Measurements from ENCODE around the gene TBL1XR1.

Gene TBL1XR1

DNA sequence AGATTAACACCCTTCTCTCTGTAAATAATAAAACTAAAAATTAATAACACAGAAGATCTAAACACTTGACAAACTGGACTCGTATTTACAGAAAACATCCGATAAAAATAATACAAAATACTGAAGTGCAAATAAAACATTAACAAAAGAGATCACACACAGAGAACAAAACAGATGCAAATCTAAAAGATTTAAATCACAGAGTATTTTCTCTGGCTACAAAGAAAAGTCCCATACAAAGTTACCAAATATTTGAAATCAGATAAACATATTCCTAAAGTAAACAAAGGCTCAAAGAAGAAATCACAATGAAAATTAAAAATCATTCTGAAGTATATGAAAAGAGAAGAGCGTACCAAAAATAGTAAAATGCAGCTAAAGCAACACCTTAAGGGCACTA is 42.5 kb downstream of the TBL1XR1 start:
- Histone ChIP-seq H3K9ac (ENCODE audit: low read length in 2 of 2) (no peak overlapping the region), H3K27me3 (ENCODE audit: control insufficient read depth in 1 of 2, insufficient read depth in 2 of 2, low read length in 2 of 2) (no peaks in the 10 kb centered on the region), H3K4me1 (ENCODE audit: control insufficient read depth, insufficient read depth, low read length) (peaks cover 4% of the 10 kb centered on the region), H3K36me3 (ENCODE audit: control insufficient read depth in 2 of 2, insufficient read depth in 2 of 2, low read length in 2 of 2) (no peaks in the 10 kb centered on the region), H3K9me3 (ENCODE audit: control insufficient read depth in 2 of 2, low read length in 2 of 2) (no peaks in the 10 kb centered on the region), H3K27ac (ENCODE audit: low read length) (no peak overlapping the region), H3K4me3 (ENCODE audit: low read length in 2 of 2) (no peak overlapping the region)

DNA sequence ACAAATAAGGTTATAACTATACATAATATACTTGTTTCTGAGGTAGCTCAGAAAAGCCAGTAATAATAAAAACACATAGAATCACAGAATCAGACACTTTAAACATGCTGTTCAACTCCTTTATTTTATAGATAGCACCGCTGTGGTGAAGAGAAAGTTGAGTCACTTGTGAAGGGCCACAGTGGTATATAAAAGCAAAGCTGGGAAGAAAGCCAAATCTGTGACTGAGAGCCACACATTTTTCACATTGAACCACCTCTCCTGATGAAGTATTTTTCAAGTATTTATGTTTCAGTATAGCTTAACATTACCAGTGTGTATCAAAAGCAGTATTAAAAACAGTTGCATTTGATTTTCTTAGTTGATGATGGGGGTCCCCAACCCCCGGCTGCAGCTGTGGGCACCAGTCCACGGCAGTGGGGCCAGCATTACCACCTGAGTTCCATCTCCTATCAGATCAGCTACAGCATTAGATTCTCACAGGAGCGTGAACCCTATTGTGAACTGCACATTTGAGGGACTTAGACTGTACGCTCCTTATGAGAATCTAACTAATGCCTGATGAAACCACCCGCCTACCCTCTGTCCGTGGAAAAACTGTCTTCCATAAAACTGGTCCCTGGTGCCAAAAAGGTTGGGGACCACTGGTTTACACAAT is 46.2 kb downstream of the TBL1XR1 start:
- peaks cover 4% of the 10 kb centered on the region for H3K4me1 ChIP-seq (ENCODE audit: control insufficient read depth, insufficient read depth, low read length)

DNA sequence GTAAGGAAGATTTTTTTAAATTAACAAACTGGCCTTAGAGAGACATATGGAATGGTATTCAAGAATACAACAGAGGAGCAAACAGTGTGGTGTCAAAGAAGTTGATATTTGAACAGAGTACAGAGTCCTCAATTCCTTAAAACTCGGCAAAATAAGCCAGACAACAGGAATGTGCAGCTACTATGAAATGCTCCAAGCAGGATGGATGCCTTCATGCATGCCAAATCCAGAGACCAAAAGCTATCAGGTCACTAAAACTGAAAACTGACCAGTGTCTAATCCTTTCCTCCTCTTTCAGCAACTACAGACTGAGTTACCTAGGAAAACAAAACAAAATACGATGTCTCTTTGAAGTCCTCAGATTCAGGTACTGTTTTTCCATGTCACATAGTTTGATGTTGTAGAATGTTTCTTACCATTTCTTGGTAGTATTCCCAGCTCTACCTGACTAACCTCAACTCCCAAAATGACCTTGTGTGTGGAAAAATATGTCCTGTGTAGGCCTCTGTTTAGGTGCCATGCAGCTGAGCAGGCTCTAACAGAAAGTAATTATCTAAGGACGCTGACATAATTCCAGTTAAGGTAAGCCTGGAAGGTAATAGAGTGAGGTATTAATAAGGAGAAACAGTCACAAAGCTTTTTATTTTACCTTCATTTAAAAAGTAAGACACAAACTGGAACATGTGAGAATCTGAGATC is 46.9 kb downstream of the TBL1XR1 start:
- peaks cover 4% of the 10 kb centered on the region for H3K4me1 ChIP-seq (ENCODE audit: control insufficient read depth, insufficient read depth, low read length)
- no peak overlapping the region for H3K9ac ChIP-seq (ENCODE audit: low read length in 2 of 2)
- no peak overlapping the region for H3K27ac ChIP-seq (ENCODE audit: low read length)

More for the DNA sequence above, 46.2 kb downstream of the TBL1XR1 start:
- H3K4me3 ChIP-seq (ENCODE audit: low read length in 2 of 2): no peak overlapping the region
- no peak overlapping the region for H3K9ac ChIP-seq (ENCODE audit: low read length in 2 of 2)
- H3K9me3 ChIP-seq (ENCODE audit: control insufficient read depth in 2 of 2, low read length in 2 of 2): no peaks in the 10 kb centered on the region
- H3K36me3 ChIP-seq (ENCODE audit: control insufficient read depth in 2 of 2, insufficient read depth in 2 of 2, low read length in 2 of 2): no peaks in the 10 kb centered on the region
- no peak overlapping the region for H3K27ac ChIP-seq (ENCODE audit: low read length)
- no peaks in the 10 kb centered on the region for H3K27me3 ChIP-seq (ENCODE audit: control insufficient read depth in 1 of 2, insufficient read depth in 2 of 2, low read length in 2 of 2)

DNA sequence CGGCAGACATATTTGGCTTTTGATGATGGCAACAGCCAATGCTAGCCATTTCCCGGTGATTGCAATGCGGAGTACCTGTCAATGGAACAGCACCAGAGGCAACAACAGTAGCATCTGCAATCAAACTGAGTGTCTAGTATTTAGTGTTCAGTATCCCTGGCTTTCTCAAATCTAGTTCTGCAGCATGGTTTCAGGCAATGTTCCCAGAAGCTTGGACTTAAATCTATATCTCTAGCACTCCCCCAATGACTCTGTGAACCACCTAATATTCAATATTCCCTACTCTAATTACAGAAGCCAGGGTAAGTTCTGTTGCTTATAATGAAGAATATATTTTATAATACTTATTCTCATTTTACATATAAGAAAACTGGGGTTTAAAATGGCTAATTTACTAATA is 48.2 kb downstream of the TBL1XR1 start:
- Histone ChIP-seq H3K36me3 (ENCODE audit: control insufficient read depth in 2 of 2, insufficient read depth in 2 of 2, low read length in 2 of 2) (no peaks in the 10 kb centered on the region), H3K27ac (ENCODE audit: low read length) (no peak overlapping the region), H3K4me1 (ENCODE audit: control insufficient read depth, insufficient read depth, low read length) (peaks cover 4% of the 10 kb centered on the region), H3K27me3 (ENCODE audit: control insufficient read depth in 1 of 2, insufficient read depth in 2 of 2, low read length in 2 of 2) (no peaks in the 10 kb centered on the region), H3K4me3 (ENCODE audit: low read length in 2 of 2) (no peak overlapping the region), H3K9me3 (ENCODE audit: control insufficient read depth in 2 of 2, low read length in 2 of 2) (no peaks in the 10 kb centered on the region), H3K9ac (ENCODE audit: low read length in 2 of 2) (no peak overlapping the region)

More for the DNA sequence above, 46.9 kb downstream of the TBL1XR1 start:
- Histone ChIP-seq H3K4me3 (ENCODE audit: low read length in 2 of 2) (peak overlapping the region in 1 of 2 donors; percentile 8), H3K27me3 (ENCODE audit: control insufficient read depth in 1 of 2, insufficient read depth in 2 of 2, low read length in 2 of 2) (no peaks in the 10 kb centered on the region), H3K9me3 (ENCODE audit: control insufficient read depth in 2 of 2, low read length in 2 of 2) (no peaks in the 10 kb centered on the region), H3K36me3 (ENCODE audit: control insufficient read depth in 2 of 2, insufficient read depth in 2 of 2, low read length in 2 of 2) (no peaks in the 10 kb centered on the region)

DNA sequence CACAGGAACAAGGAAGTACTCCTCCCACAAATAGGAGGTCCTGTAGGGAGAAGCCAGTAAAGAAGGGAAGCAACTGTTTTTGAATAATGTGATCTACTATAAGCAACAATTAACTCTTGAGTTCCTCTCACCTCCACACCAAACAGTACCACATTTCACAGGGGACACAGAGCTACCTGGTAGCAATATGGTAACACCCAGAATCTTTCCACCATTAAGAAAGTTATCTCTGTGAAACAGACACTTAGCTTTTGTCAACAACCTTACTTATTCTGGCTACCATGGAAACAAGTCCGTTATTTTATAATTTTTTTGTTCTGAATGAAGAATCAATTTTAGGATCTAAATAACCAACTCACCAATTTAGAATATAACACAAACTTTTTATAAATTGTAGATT is 49.5 kb downstream of the TBL1XR1 start:
- no peaks in the 10 kb centered on the region for H3K27me3 ChIP-seq (ENCODE audit: control insufficient read depth in 1 of 2, insufficient read depth in 2 of 2, low read length in 2 of 2)
- H3K9ac ChIP-seq (ENCODE audit: low read length in 2 of 2): no peak overlapping the region
- H3K4me3 ChIP-seq (ENCODE audit: low read length in 2 of 2): no peak overlapping the region
- no peaks in the 10 kb centered on the region for H3K36me3 ChIP-seq (ENCODE audit: control insufficient read depth in 2 of 2, insufficient read depth in 2 of 2, low read length in 2 of 2)
- H3K9me3 ChIP-seq (ENCODE audit: control insufficient read depth in 2 of 2, low read length in 2 of 2): no peaks in the 10 kb centered on the region
- H3K4me1 ChIP-seq (ENCODE audit: control insufficient read depth, insufficient read depth, low read length): peaks cover 4% of the 10 kb centered on the region
- no peak overlapping the region for H3K27ac ChIP-seq (ENCODE audit: low read length)

DNA sequence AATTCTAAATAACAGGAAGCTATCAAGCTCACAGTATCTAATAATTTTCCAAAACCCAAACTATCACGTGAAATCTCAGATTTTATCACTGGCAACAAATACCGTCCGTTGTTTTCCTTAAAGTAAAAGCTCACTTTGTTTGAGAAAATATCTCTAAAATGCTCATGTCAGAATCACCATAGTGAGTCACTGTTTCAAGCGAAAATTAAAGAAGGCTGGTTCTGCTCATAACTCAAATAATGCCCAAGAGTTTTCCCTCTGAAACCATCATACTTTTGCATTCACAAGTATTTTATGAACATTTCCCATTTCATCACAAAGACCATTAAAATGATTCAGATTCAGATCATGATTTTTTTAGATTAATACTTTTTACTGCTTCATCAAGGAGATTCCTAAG is 50.6 kb downstream of the TBL1XR1 start:
- H3K9ac ChIP-seq (ENCODE audit: low read length in 2 of 2): no peak overlapping the region
- H3K36me3 ChIP-seq (ENCODE audit: control insufficient read depth in 2 of 2, insufficient read depth in 2 of 2, low read length in 2 of 2): no peaks in the 10 kb centered on the region
- H3K27ac ChIP-seq (ENCODE audit: low read length): no peak overlapping the region
- no peak overlapping the region for H3K4me3 ChIP-seq (ENCODE audit: low read length in 2 of 2)
- peaks cover 12% of the 10 kb centered on the region for H3K4me1 ChIP-seq (ENCODE audit: control insufficient read depth, insufficient read depth, low read length)
- H3K9me3 ChIP-seq (ENCODE audit: control insufficient read depth in 2 of 2, low read length in 2 of 2): no peaks in the 10 kb centered on the region
- H3K27me3 ChIP-seq (ENCODE audit: control insufficient read depth in 1 of 2, insufficient read depth in 2 of 2, low read length in 2 of 2): no peaks in the 10 kb centered on the region

DNA sequence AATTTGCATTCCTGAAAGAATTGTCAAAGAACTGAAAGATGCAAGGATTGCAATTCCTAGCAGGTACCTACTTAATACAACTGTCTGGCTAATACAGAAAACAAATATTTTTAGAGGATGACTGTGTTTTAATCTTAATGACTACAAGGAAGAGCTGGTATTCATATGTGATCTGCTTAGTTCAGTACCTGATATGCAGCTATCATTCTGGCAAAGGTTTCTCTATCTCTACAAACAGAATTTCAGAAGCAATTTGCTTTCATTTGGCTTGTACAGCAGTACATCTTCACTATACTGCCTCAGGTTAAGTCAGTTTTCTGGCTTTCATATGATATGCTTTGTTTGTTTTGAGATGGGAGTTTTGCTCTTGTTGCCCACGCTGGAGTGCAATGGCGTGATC is 51.3 kb downstream of the TBL1XR1 start:
- Histone ChIP-seq H3K4me3 (ENCODE audit: low read length in 2 of 2) (no peak overlapping the region), H3K36me3 (ENCODE audit: control insufficient read depth in 2 of 2, insufficient read depth in 2 of 2, low read length in 2 of 2) (no peaks in the 10 kb centered on the region), H3K4me1 (ENCODE audit: control insufficient read depth, insufficient read depth, low read length) (peaks cover 9% of the 10 kb centered on the region), H3K27me3 (ENCODE audit: control insufficient read depth in 1 of 2, insufficient read depth in 2 of 2, low read length in 2 of 2) (no peaks in the 10 kb centered on the region), H3K9ac (ENCODE audit: low read length in 2 of 2) (no peak overlapping the region), H3K27ac (ENCODE audit: low read length) (no peak overlapping the region), H3K9me3 (ENCODE audit: control insufficient read depth in 2 of 2, low read length in 2 of 2) (no peaks in the 10 kb centered on the region)

DNA sequence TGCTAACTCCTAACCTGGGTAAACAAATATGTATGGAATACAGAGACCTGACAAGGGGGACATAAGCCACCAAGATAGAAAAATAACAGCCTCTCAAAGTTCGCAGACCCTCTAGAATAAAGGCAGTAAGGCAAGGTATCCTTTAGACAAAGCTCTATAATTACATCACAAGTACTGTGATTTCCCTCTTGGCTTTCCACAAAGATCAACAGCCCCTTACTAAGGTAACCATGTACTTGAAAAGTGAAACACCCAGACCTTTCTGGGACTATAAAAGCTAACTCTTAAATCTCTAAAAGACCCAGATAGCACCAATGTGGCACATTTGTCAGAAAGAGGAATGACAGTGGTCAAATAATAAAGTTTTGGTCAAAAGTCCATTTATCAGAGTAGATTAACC is 51.9 kb downstream of the TBL1XR1 start:
- Histone ChIP-seq H3K4me3 (ENCODE audit: low read length in 2 of 2) (no peak overlapping the region), H3K9me3 (ENCODE audit: control insufficient read depth in 2 of 2, low read length in 2 of 2) (no peaks in the 10 kb centered on the region), H3K27ac (ENCODE audit: low read length) (no peak overlapping the region), H3K36me3 (ENCODE audit: control insufficient read depth in 2 of 2, insufficient read depth in 2 of 2, low read length in 2 of 2) (no peaks in the 10 kb centered on the region), H3K4me1 (ENCODE audit: control insufficient read depth, insufficient read depth, low read length) (peaks cover 8% of the 10 kb centered on the region), H3K9ac (ENCODE audit: low read length in 2 of 2) (no peak overlapping the region), H3K27me3 (ENCODE audit: control insufficient read depth in 1 of 2, insufficient read depth in 2 of 2, low read length in 2 of 2) (no peaks in the 10 kb centered on the region)

DNA sequence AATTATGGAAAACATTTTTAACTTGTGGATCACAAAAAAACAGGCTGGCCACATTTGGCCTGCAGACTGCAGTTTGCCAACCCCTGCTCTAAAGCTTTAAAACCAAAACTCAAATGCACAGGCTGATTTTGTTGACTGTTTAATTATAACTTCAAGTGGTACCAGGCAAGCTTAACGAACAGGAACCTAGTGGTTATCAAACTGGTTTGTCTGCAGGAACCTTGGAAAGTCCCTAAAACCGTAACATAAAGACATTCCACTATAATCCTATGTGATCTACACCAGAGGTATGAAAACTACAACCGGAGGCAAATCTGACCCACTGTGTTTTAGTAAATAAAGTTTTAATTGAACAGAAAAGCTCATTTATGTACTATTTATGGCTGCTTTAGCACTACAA is 52.4 kb downstream of the TBL1XR1 start:
- Histone ChIP-seq H3K4me1 (ENCODE audit: control insufficient read depth, insufficient read depth, low read length) (peaks cover 8% of the 10 kb centered on the region), H3K9me3 (ENCODE audit: control insufficient read depth in 2 of 2, low read length in 2 of 2) (no peaks in the 10 kb centered on the region)

DNA sequence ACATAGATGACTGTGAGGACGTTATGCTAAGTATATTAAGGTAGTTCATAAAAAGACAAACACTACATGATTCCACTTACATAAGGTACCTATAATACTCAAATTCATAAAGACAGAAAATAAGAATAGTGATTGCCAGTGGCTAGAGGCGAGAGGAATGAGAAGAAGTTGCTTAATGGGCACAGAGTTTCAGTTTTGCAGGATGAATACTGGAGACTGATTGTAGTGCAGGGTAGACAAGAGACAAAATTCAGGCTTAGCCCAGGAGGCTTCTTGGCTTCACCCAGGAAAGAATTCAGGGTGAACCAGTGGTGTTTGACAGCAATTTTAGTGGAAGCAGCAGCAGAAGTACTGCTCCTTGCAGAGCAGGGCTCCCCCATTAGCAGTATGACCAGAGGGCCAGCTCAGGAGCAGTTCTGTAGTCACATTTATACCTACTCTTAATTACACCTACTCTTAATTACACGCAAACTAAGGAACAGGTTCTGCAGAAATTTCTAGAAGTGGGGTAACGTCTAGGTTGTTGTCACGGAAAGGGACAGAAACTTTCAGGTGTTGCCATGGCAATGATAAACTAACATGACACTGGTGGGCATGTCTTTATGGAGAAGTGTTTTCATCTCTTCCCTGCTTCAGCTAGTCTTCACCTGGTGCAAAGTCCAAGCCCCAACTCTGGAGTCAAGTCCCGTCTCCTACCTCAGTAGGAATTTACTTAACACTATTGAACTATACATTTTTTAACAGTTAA is 55.2 kb downstream of the TBL1XR1 start:
- no peaks in the 10 kb centered on the region for H3K36me3 ChIP-seq (ENCODE audit: control insufficient read depth in 2 of 2, insufficient read depth in 2 of 2, low read length in 2 of 2)
- H3K27ac ChIP-seq (ENCODE audit: low read length): no peak overlapping the region
- H3K4me1 ChIP-seq (ENCODE audit: control insufficient read depth, insufficient read depth, low read length): peaks cover 8% of the 10 kb centered on the region
- no peaks in the 10 kb centered on the region for H3K27me3 ChIP-seq (ENCODE audit: control insufficient read depth in 1 of 2, insufficient read depth in 2 of 2, low read length in 2 of 2)
- no peak overlapping the region for H3K4me3 ChIP-seq (ENCODE audit: low read length in 2 of 2)
- H3K9ac ChIP-seq (ENCODE audit: low read length in 2 of 2): no peak overlapping the region
- no peaks in the 10 kb centered on the region for H3K9me3 ChIP-seq (ENCODE audit: control insufficient read depth in 2 of 2, low read length in 2 of 2)

More for the DNA sequence above, 52.4 kb downstream of the TBL1XR1 start:
- Histone ChIP-seq H3K36me3 (ENCODE audit: control insufficient read depth in 2 of 2, insufficient read depth in 2 of 2, low read length in 2 of 2) (no peaks in the 10 kb centered on the region), H3K27me3 (ENCODE audit: control insufficient read depth in 1 of 2, insufficient read depth in 2 of 2, low read length in 2 of 2) (no peaks in the 10 kb centered on the region), H3K27ac (ENCODE audit: low read length) (no peak overlapping the region), H3K9ac (ENCODE audit: low read length in 2 of 2) (no peak overlapping the region), H3K4me3 (ENCODE audit: low read length in 2 of 2) (no peak overlapping the region)
